HL-60 (cell line): ENCODE results near the gene ZNF500.

Experiments
- GABPA ChIP-seq: IDR thresholded peaks from 2 replicates; pipeline ENCODE4 v1.6.1; 2012; ENCODE audit warnings: low read depth
- POLR2AphosphoS5 ChIP-seq: IDR thresholded peaks from 2 replicates; pipeline ENCODE4 v1.6.1; 2012; ENCODE audit warnings: low read depth
- REST ChIP-seq: IDR thresholded peaks from 2 replicates; pipeline ENCODE4 v1.6.1; 2012; ENCODE audit warnings: low read depth; ENCODE audit not compliant: insufficient replicate concordance
- SPI1 ChIP-seq: IDR thresholded peaks from 2 replicates; pipeline ENCODE4 v1.6.1; 2012; ENCODE audit warnings: low read depth, mild to moderate bottlenecking, borderline replicate concordance
- TF ChIP-seq, protein P1 (sequence below): IDR thresholded peaks from one replicate; pipeline ENCODE4 v1.5.1; 2011; ENCODE audit warnings: low read length, control low read depth, inconsistent platforms; ENCODE audit not compliant: insufficient read depth

DNA sequence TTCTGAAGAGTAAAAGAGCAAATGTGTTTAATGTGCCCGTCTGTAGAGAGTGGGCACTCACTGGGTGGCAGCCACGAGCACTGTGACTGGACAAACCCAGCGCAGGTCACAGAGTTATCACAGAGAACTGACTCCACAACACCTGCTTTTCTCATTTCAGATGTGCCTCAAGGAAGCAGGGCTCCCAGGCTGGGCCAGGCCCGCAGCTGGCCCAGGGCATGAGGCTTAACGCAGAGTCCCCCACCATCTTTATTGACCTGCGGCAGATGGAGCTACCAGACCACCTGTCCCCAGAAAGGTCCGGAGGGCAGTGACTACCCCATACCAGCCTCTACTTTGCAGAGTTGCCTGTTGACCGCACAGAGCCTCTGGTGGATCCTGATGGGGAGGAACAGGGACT is 20.7 kb downstream of the ZNF500 start:
- TF ChIP-seq GABPA = no peak
- TF ChIP-seq, protein P1, sequence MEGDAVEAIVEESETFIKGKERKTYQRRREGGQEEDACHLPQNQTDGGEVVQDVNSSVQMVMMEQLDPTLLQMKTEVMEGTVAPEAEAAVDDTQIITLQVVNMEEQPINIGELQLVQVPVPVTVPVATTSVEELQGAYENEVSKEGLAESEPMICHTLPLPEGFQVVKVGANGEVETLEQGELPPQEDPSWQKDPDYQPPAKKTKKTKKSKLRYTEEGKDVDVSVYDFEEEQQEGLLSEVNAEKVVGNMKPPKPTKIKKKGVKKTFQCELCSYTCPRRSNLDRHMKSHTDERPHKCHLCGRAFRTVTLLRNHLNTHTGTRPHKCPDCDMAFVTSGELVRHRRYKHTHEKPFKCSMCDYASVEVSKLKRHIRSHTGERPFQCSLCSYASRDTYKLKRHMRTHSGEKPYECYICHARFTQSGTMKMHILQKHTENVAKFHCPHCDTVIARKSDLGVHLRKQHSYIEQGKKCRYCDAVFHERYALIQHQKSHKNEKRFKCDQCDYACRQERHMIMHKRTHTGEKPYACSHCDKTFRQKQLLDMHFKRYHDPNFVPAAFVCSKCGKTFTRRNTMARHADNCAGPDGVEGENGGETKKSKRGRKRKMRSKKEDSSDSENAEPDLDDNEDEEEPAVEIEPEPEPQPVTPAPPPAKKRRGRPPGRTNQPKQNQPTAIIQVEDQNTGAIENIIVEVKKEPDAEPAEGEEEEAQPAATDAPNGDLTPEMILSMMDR = no peak
- no peak for TF ChIP-seq POLR2AphosphoS5
- no peak for TF ChIP-seq REST
- no peak for TF ChIP-seq SPI1
